GM18519 (cell line): ENCODE results near the gene RAD51B.

Experiments
- ATAC-seq: cut with Tn5 transposase; IDR thresholded peaks from one replicate; pipeline ENCODE4 v1.9.1; 2021; ENCODE audit warnings: mild to moderate bottlenecking, moderate library complexity; ENCODE audit not compliant: unreplicated experiment, low FRiP score

The RAD51B gene

GRCh38 chr14:68771631-68772030, 952.1 kb downstream of the RAD51B start:
- ATAC-seq = no peak

DNA sequence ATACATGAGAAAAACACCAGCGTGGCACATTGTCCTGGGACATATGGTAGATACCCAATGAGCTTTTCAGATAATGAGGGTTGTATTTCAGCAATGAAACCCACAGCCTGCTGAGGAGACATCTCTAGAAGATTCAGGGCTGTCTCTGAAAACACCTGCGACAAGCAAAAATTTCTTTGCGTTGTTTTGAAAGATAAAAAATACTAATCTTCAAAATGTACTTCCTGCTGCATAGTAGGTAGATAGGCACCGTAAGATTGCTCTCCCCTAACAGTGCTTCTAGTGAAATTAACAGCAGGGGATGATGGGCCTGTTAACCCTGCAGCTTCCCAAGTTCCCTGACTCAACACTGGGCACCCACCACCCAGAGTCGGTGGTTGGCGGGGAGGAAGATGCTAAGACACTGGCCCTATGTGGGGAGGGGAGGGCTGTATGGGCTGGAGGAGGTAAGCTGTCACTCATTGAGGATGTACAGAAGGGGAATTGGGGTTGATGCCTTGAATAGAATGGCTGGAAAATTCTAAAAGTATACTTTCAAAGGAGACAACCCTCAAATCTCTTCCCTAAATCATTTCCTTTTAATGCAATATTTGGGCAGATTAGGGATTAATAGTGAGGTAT, 953.3 kb downstream of the RAD51B start:
- ATAC-seq = no peak

DNA sequence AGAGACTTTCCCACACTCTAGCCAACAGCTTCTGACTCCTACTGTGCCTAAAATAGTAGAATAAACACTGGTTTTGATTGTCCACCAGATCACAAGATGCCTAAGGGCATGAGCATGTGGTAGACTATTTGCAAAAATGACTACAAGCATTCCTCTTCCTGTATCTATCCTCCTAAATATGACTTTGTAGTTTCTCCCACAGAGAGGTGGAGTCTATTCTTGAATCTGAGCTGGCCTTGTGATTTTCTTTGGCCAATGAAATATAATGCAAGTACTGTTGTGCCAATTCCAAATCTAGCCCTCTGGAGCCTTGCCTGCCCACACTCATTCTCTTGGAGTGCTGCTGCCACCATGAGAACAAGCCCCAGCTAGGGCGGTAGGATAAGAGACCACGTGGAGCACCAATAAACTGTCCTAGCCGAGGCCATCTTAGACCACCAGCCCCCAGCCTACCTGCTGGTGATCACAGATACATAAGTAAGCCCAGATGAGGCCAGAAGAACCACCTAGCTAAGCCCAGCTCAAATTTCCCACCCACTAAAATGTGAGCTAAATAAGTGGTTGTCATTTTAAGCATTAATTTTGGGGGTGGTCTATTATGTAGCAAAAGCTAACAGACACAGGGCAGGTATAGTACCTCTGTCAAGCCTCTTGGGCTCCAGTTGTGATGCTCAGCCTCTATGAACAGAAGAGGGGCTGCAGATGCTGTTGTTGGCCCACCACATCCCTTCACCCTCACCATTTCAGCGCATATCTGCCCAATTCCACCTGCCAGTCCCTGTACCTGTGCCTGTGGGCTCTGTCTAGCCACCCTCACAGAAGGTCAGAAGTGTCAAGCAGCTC, 955.4 kb downstream of the RAD51B start:
- no peak for ATAC-seq

GRCh38 chr14:68775614-68776126, 956.1 kb downstream of the RAD51B start:
- no peak for ATAC-seq

GRCh38 chr14:68777644-68778043, 958.1 kb downstream of the RAD51B start:
- ATAC-seq = no peak
